Tibial nerve (tissue), 4 donors: ENCODE results near the gene MACIR.
"Not testable (repeated sequence)": the region's sequence is repeated elsewhere in the genome, so short reads cannot be mapped to it uniquely, and the experiment has no call there.

Experiments used
- CTCF ChIP-seq, 5 experiments: fragments of 200-600 bp in 3 of 5; fragments of 450-650 bp in 2 of 5; sonication (generic) in 3 of 5; IDR thresholded peaks; one replicate each; pipeline ENCODE4 v1.5.1; 2016 to 2019; ENCODE audit warnings: antibody characterized with exemption in 5 of 5, mild to moderate bottlenecking in 3 of 5, moderate library complexity in 2 of 5
- EP300 ChIP-seq, 2 donors: sonication (generic); formaldehyde crosslinking; IDR thresholded peaks; one replicate each; pipeline ENCODE4 v1.6.1; 2017; ENCODE audit warnings: antibody characterized with exemption in 2 of 2, mild to moderate bottlenecking in 1 of 2
- POLR2A ChIP-seq, 2 donors: fragments of 450-650 bp; IDR thresholded peaks; one replicate each; pipeline ENCODE4 v1.6.1; 2017; ENCODE audit warnings: antibody characterized with exemption in 2 of 2, mild to moderate bottlenecking in 2 of 2, moderate library complexity in 2 of 2

GRCh38 chr5:103219074-103219473 is 39.5 kb upstream of the MACIR start:
- not testable (repeated sequence) for TF ChIP-seq CTCF, POLR2A, EP300 (IDR thresholded peaks at IDR 0.05)
